Left lung (tissue), 10 donors: Measurements from ENCODE around the gene ADRA2B. TPM values are rescaled to one million over a fixed set of nuclear protein-coding genes. Genes with fewer than 3 reads are reported as not detected.

ENCODE experiments used
- ATAC-seq: fragments of 200-7000 bp; cut with Tn5 transposase; one replicate; pipeline ENCODE4 v1.9.1; 2020; ENCODE audit warnings: moderate library complexity
- DNase-seq, 4 donors: peaks; one replicate each; pipeline ENCODE4 v3.0.0-alpha.2; 2013 to 2020
- H3K27ac ChIP-seq, 2 donors: fragments of 200-600 bp; sonication (generic) in 1 of 2; one replicate each; pipeline versions ENCODE4 v1.5.0 to v1.8.0; 2020 to 2021
- H3K27me3 ChIP-seq, 2 donors: fragments of 200-600 bp; sonication (generic) in 1 of 2; one replicate each; pipeline versions ENCODE4 v1.5.0 to v1.8.0; 2020 to 2021
- H3K36me3 ChIP-seq, 2 donors: fragments of 200-600 bp; sonication (generic) in 1 of 2; one replicate each; pipeline versions ENCODE4 v1.5.0 to v1.8.0; 2020 to 2021
- H3K4me1 ChIP-seq, 2 donors: fragments of 200-600 bp; one replicate each; pipeline ENCODE4 v1.8.0; 2021
- H3K4me3 ChIP-seq, 2 donors: fragments of 200-600 bp; sonication (generic) in 1 of 2; one replicate each; pipeline versions ENCODE4 v1.5.0 to v1.8.0; 2020 to 2021; ENCODE audit warnings: mild to moderate bottlenecking in 1 of 2
- H3K9me3 ChIP-seq, 2 donors: fragments of 200-600 bp; sonication (generic) in 1 of 2; one replicate each; pipeline versions ENCODE4 v1.5.0 to v1.8.0; 2020 to 2021
- CTCF ChIP-seq, 2 donors: fragments of 200-600 bp; sonication (generic) in 1 of 2; IDR thresholded peaks; one replicate each; pipeline versions ENCODE4 v1.5.0 to v1.8.0; 2021; ENCODE audit warnings: antibody characterized with exemption in 2 of 2
- intact Hi-C, 2 donors: fragments of 100-400 bp; cut with DNase I; formaldehyde crosslinking; loops; one replicate each; pipeline versions ENCODE4 v1.11.2 to v1.14.2; 2022
- polyA plus RNA-seq, 6 donors: library from polyadenylated mRNA; unstranded; fragments of 120-200 nt; gene quantifications; one replicate each; pipeline ENCODE4 v1.2.1, GENCODE V29; 2013; ENCODE audit not compliant: insufficient read length in 6 of 6
- total RNA-seq, 2 donors: library from RNA; stranded (reverse); fragmentation: NEBNext Ultra II Directional; extraction: Animal tissue kit (Norgen Biotek cat#: 25700); gene quantifications; one replicate each; pipeline ENCODE4 v1.2.1, GENCODE V29; 2021
- donor health status: DM: no; HTN: yes; CAD: no.
- donor health status: DM: no; HTN: no; CAD: no.

Gene ADRA2B
- total and polyA plus RNA-seq, 8 donors = 0.20 to 2.3 (median 1.2) TPM

DNA sequence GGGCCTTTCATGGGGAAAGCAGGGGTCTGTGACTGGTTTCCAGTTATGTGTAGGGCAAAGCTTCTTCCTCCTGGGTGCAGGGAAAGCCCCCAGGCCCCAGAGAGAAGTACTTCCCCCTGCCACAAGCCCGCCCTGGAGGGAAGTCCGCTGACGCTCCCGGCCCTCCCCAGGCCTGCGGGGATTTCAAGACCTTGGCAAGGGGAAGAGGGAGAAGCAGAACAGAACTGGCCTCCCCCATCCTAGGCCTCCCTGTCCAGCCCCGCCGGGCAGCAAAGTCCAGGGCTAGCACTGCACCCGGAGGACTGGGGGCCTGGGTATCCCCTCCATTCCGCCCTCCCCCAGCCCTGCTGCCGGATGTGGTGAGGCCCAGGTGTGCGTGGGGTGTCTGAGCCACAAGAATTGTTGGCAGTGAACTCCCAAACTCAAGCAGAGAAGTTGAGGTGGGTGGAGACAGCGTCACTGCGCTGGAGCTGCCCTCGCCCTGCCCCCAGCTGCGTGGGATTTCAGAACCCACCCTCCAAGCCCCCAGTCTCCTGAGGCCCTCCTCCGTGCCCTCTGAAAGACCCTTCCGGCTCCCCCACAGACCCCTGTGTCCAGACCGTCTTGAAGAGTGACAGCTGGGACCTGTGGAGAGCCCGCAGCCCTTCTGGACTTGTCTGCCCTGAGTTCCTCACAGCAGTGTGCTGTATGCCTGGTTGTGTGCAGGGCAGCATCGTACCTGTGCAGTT lies 29.9 kb upstream of the ADRA2B start:
- peak overlapping the region; percentile 48 to 74 for H3K27ac ChIP-seq
- peaks cover 7 to 60% of the 10 kb centered on the region in 2 donors for H3K4me1 ChIP-seq
- TF ChIP-seq CTCF (IDR thresholded peaks at IDR 0.05) = no peak

DNA sequence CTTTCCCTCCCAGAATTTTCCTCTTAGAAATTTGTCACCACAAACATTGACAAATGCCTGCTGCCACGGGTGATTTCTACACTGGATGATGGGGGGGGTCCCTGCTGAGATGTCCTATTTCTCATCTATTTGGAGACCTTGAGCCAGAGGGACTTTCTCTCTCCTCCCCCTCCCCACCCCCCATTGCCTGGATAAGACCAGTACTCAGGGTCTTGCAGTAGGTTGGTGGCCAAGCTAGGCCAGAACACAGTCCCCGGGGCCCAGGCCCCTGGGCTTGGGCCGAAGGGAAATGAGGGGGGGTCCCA lies 29.4 kb upstream of the ADRA2B start:
- H3K4me3 ChIP-seq = peak overlapping the region in 1 of 2 donors; percentile 61
- no peak for TF ChIP-seq CTCF (IDR thresholded peaks at IDR 0.05)
- peak overlapping the region; percentile 48 to 74 for H3K27ac ChIP-seq
- peaks cover 0 to 15% of the 10 kb centered on the region in 2 donors for H3K27me3 ChIP-seq
- H3K36me3 ChIP-seq = no peaks in the 10 kb centered on the region
- no peaks in the 10 kb centered on the region for H3K9me3 ChIP-seq
- DNase-seq (no peak), ATAC-seq (no peak)
- intact Hi-C loops = no loop called here
- peaks cover 7 to 60% of the 10 kb centered on the region in 2 donors for H3K4me1 ChIP-seq

More for the DNA sequence above, 29.9 kb upstream of the ADRA2B start:
- Histone ChIP-seq H3K4me3 (peak overlapping the region in 1 of 2 donors; percentile 61), H3K27me3 (peaks cover 0 to 15% of the 10 kb centered on the region in 2 donors), H3K9me3 (no peaks in the 10 kb centered on the region), H3K36me3 (no peaks in the 10 kb centered on the region)
- peak in 2 of 4 donors; percentile 87 to 94 for DNase-seq
- ATAC-seq = peak; percentile 54
- intact Hi-C loops = no loop called here

DNA sequence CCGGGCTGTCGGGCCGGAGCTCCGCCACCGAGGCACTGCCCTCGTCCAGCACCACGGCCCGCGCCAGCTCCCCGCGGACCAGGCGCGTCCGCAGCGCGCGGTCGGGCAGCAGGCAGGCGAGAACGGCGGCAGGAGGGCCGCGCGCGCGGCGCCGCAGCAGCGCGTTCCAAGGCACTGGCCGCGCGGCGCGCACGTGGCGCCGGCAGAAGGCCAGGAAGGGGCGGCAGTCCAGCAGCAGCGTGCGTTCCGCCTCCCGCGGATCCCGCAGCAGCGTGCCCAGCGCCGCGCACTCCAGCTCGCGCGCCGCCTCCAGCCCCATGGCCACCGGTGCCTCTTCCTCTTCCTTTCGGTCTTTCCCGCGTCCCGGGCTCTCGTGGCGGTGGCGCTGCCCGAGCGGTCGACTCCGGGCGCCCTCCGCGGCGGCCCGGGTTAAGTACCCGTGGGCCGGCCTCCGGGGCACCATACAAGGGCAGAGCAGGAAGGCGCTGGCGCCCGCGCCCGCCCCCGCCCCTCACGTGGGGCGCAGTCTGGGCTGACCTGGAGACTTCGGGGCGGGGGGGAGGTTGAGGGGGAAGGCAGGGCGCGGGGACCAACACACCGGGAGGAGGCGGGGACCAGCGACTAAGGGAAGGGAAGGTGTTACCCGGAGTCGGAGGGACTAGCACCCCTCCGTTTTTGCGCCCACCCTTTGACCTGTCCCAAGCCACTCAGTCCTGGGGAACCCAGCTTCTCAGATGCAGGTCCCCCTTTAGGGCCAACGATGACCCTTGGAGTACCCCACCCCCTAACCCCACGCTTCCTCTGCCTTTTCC lies 28.9 kb upstream of the ADRA2B start, which contains the start of gene DUSP2:
Gene DUSP2 (minus strand): TSS at position 405 of the 812 bp plus-strand sequence. CDS start 86 bp downstream, at position 319.
- Histone ChIP-seq H3K9me3 (no peaks in the 10 kb centered on the region), H3K36me3 (no peaks in the 10 kb centered on the region), H3K27ac (peak within 1 kb of the TSS; percentile 48 to 74), H3K4me3 (peak within 1 kb of the TSS; percentile 47 to 61), H3K4me1 (peaks cover 7 to 60% of the 10 kb centered on the region in 2 donors), H3K27me3 (peaks cover 0 to 15% of the 10 kb centered on the region in 2 donors)
- TF ChIP-seq CTCF (IDR thresholded peaks at IDR 0.05) = no peak
- peak; percentile 72 to 95 (median 79) for DNase-seq
- peak; percentile 87 for ATAC-seq
- intact Hi-C loops = no loop called here

DNA sequence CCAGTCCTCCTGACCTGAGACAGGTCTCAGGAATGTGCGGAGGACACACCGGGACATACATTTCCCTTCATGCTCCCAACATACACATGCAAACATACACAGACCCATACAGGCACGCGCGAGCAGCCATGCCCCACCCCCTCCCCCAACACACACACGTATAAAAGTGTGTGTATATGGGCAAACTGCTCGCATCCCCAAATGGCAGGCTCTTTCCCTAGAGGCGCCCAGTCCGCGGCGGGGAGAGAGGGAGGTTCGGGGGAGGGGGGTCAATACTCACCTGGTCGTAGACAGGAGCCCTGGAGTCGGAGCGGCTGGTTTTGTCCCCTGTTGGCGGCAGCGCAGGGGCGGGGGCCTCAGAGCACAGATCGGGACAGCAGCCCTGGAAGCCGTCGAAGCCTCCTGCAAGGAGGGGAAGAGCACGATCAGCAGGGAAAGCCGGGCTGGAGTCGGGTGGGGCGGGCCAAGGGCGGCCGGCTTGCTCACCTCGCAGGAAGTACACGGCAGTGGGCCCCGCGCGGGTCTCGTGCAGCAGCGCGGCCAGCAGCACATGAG lies 28.2 kb upstream of the ADRA2B start:
- H3K36me3 ChIP-seq = no peaks in the 10 kb centered on the region
- ATAC-seq (no peak), DNase-seq (peak in 1 of 4 donors; percentile 90)
- H3K9me3 ChIP-seq = no peaks in the 10 kb centered on the region
- intact Hi-C loops = no loop called here
- H3K4me1 ChIP-seq = peaks cover 7 to 60% of the 10 kb centered on the region in 2 donors
- H3K27ac ChIP-seq = peak overlapping the region in 1 of 2 donors; percentile 74
- no peak for TF ChIP-seq CTCF (IDR thresholded peaks at IDR 0.05)
- H3K4me3 ChIP-seq = peak overlapping the region; percentile 47 to 61
- peaks cover 0 to 15% of the 10 kb centered on the region in 2 donors for H3K27me3 ChIP-seq
